HG03064 (cell line): ENCODE data around the gene AGBL1.
"Not testable (repeated sequence)": the region's sequence is repeated elsewhere in the genome, so short reads cannot be mapped to it uniquely, and the experiment has no call there.

Source experiments
- ATAC-seq: cut with Tn5 transposase; IDR thresholded peaks from one replicate; pipeline ENCODE4 v1.9.1; 2021; ENCODE audit warnings: low read depth; ENCODE audit not compliant: unreplicated experiment

AGBL1 gene

GRCh38 chr15:86377914-86378313 is 298.2 kb downstream of the AGBL1 start:
- no peak for ATAC-seq

- no peak for ATAC-seq
Observed at GRCh38 chr15:86382341-86382740, 302.7 kb downstream of the AGBL1 start.

GRCh38 chr15:86383611-86384010 is 303.9 kb downstream of the AGBL1 start:
- ATAC-seq: no peak

GRCh38 chr15:86384186-86384585 is 304.5 kb downstream of the AGBL1 start:
- no peak for ATAC-seq

- ATAC-seq: no peak
Observed at GRCh38 chr15:86392296-86392695, 312.6 kb downstream of the AGBL1 start.

- no peak for ATAC-seq
Observed at GRCh38 chr15:86392874-86393273, 313.2 kb downstream of the AGBL1 start.

- ATAC-seq: no peak
Observed at GRCh38 chr15:86394866-86395265, 315.2 kb downstream of the AGBL1 start.

GRCh38 chr15:86399041-86399954 is 319.6 kb downstream of the AGBL1 start:
- ATAC-seq: no peak

- ATAC-seq: no peak
Observed at GRCh38 chr15:86403221-86403620, 323.6 kb downstream of the AGBL1 start.

GRCh38 chr15:86403914-86404583 is 324.4 kb downstream of the AGBL1 start:
- ATAC-seq: no peak

GRCh38 chr15:86408261-86408660 is 328.6 kb downstream of the AGBL1 start:
- ATAC-seq: no peak

- no peak for ATAC-seq
Observed at GRCh38 chr15:86411916-86412315, 332.2 kb downstream of the AGBL1 start.

- no peak for ATAC-seq
Observed at GRCh38 chr15:86413191-86413590, 333.5 kb downstream of the AGBL1 start.

GRCh38 chr15:86425746-86426145 is 346.1 kb downstream of the AGBL1 start:
- no peak for ATAC-seq

- no peak for ATAC-seq
Observed at GRCh38 chr15:86432861-86433260, 353.2 kb downstream of the AGBL1 start.

GRCh38 chr15:86433983-86434382 is 354.3 kb downstream of the AGBL1 start:
- no peak for ATAC-seq

- ATAC-seq: no peak
Observed at GRCh38 chr15:86439614-86440013, 359.9 kb downstream of the AGBL1 start.

GRCh38 chr15:86444527-86444926 is 364.9 kb downstream of the AGBL1 start:
- ATAC-seq: no peak

GRCh38 chr15:86445579-86446252 is 366.0 kb downstream of the AGBL1 start:
- ATAC-seq: no peak

GRCh38 chr15:86446253-86446640 is 366.6 kb downstream of the AGBL1 start:
- ATAC-seq: no peak

GRCh38 chr15:86465470-86466039 is 385.9 kb downstream of the AGBL1 start:
- not testable (repeated sequence) for ATAC-seq
